T-helper 2 cell (primary cell): ENCODE data around the gene TOGARAM2.
"Not testable (repeated sequence)": the region's sequence is repeated elsewhere in the genome, so short reads cannot be mapped to it uniquely, and the experiment has no call there.

Source experiments
- DNase-seq, 5 experiments: peaks; one replicate each; pipeline versions ENCODE4 v3.0.0 to v3.0.0-alpha.2; 2012 to 2022

The TOGARAM2 gene

DNA sequence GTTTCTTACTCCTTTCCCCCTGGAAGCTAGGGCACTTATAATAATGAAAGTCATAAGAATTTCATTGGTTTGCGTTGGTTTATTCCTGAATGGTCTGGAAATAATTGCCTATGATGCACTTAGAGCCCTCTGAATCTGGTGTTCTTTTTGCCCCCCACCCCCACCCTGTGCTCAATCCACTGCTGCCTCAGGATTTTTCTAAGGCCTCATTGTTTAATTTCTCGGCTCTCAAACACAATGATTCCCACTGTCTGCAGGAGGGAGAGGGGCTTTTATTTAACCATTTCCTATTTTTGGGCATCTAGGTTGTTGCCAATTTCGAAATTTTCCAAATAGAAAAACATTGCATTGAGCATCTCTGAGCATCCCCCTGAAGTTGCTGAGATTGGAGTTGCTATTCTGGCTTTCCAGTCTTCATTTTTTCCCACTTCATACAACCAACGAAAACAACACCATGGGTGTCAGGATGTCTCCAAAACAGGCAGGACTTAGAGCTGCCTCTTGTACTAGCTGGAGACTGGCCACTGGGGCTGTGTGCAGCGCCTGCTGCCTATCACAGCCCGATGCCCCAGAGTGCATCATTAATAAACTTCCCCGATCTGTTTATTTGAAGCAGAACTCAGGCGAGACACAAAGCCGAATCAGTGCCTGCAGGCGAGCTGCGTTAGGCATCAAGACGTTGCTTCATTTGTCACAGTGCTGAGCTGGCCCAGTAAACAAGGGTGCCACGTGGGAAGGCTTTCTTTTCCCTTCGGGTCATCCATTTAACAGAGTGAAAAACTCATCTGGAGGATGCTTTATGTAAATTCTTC lies 95.0 kb downstream of the TOGARAM2 start:
- DNase-seq: no peak

DNA sequence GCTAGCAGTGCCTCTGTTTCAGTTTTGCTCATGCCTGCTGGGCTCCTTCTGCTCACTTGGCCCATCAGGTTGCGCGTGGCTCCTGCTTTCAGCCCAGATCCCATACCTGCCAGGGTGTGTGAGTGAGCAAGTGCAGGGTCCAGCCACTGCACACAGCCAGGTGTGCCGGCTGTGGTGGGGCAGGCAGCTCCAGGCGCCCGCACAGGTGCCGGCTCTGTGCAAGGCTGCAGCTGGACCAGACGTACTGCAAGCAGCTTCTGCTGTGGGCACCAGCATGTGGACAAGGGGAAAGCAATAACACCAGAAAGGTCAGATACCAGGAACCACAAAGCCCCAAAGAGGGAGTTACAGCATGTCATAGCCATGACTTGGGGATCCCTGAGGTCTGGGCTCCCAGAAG lies 98.8 kb downstream of the TOGARAM2 start:
- DNase-seq: no peak

DNA sequence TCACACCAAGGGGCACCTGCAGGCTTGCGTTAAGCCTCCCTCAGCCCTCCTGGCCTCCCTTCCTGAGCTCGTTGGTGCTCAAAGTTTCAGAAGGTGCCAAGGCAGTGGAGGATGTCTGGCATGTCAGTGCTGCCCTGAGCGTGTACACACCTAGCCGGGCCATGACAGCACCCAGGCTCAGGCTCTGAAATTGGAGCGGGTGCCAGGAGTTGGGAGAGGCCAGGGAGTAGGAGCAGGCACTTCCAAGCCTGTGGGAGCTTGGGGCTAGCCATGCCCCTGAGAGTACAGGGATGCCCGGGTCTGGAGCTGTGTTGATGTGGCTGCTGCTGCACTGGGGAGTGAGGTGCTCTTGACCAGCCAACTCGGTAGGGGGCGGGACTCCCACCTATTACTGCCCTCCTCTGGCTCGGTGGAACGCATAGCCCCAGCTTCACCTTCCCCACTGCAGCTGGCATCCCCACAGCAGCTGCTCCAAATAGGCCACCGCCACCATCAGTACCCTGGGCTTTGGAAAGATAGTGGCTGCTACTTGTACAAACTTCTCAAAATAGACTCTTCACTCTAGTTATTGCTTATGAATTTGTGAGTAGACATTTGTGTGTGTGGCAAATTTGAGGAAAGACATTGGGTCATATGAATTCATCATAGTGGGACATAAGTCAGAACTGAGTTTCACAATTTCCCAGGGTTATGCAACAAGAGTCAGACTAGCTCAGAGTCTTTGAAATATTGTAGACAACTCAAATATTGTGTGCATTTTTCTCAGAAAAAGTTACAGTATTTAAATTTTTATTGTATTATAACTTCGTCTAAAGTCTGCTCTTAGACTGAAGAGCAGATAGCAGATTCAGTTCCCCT lies 100.0 kb downstream of the TOGARAM2 start:
- no peak for DNase-seq

DNA sequence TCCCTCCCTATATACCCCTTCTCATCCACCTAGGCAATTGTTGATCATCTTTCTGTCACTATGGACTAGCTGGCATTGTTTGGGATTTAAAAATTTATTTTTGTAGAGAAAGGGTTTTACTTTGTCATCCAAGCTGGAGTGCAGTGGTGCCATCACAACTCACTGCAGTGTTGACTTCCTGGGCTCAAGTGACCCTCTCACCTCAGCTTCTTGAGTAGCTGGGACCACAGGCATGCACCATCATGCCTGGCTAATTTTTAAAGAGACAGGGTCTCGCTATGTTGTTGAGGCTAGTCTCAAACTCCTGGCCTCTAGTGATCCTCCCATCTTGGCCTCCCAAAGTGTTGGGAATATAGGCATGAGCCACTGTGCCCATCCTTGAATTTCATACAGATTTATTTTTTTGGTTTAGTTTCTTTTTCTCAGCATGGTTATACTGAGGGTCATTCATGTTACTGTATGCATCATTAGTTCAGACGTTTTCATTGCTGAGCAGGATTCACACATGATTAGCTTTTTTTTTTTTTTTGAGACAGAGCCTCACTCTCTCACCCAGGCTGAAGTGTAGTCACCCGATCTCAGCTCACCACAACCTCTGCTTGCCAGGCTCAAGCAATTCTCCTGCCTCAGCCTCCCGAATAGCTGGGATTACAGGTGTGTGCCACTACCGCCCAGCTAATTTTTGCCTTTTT lies 101.9 kb downstream of the TOGARAM2 start:
- DNase-seq: no peak

DNA sequence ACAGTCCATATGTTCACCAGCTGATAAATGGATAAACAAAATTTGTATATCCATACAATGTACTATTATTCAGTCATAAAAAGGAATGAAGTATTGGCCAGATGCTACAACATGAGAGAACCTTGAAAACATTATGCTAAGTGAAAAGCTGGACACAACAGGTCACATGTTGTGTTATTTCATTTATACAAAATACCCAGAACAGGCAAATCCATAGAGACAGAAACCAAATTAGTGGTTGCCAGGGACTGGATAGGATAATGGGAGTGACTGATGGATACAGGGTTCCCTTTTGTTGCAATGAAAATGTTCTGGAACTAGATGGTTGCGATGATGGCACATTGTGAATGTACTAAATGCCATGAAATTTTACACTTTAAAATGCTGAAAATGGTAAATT lies 103.5 kb downstream of the TOGARAM2 start:
- no peak for DNase-seq

DNA sequence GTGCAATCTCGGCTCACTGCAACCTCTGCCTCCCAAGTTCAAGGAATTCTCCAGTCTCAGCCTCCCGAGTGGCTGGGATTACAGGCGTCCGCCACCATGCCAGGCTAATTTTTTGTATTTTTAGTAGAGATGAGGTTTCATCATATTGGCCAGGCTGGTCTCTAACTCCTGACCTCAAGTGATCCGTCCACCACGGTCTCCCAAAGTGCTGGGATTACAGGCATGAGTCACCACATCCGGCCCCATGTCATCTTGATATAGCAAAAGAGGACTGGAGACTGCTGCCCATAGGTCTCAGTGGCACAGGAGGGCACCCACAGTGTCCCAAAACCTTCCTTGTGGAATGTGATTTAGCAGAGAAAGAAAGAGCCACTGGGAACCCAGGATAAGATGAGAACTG lies 109.2 kb downstream of the TOGARAM2 start:
- not testable (repeated sequence) for DNase-seq

DNA sequence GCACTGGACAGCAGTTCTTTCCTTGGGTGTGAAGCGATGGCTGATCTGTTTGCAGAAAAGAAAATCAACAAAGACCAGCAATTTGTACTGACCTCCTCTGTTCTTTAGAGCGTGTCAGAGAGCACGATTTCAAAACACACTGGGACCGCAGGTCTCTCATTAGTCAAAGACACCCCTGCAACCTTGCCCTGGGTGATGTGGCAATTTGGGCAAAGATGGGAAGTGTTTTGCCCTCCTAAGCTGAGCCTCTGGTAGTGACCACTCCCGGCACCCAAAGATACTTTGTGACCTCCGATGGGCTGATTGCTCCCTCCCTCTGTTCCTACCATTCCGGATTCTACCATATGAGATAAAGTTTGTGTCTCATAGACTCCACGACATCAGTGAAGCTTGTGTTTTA lies 115.9 kb downstream of the TOGARAM2 start:
- no peak for DNase-seq

DNA sequence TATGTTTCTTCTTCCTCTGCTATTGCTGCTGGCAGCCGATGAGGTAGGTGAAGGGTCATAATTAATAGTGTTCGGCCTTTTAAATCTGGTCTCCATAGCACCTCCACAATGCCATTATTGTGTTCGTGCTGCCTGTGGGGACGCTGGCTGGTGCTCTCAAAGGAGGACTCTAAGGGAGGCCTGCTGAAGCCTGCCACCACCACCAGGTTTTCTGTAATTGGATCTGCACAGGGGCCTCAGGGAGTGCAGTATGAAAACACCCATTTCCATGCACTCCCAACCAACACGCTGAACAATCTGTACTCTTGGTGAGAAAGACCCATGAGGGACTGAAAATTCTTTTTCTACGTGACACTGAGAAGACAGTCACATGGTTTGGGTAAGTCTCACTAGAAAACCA lies 116.5 kb downstream of the TOGARAM2 start:
- DNase-seq: no peak

DNA sequence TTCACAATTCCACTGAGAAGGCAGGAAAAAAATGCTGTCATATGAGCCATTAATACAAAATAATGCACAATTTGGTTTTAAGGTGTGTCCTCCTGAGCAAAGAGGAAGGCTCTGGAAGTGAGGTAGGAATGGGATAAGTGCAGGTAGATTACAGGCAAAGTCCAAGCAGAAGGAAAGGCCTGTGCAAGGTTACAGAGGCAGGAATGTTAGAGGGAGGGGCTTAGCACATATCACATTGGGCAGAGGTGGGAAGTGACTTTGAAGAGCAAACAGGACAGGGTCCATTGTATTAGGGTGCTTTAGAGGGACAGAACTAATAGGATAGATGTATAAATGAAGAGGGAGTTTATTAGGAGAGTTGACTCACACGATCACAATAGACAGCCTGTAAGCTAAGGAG lies 119.5 kb downstream of the TOGARAM2 start:
- no peak for DNase-seq
